Posterior vena cava (tissue), 2 donors: Measurements from ENCODE around the gene NKAIN2. TPM values are rescaled to one million over a fixed set of nuclear protein-coding genes. Genes with fewer than 3 reads are reported as not detected.
"Not testable (repeated sequence)": the region's sequence is repeated elsewhere in the genome, so short reads cannot be mapped to it uniquely, and the experiment has no call there.

Experiments used
- DNase-seq: peaks from one replicate; pipeline ENCODE4 v3.0.0-alpha.2; 2020; ENCODE audit warnings: low spot score
- intact Hi-C, 2 donors: fragments of 100-400 bp; cut with DNase I; formaldehyde crosslinking; loops; one replicate each; pipeline versions ENCODE4 v1.14.1 to v1.14.2; 2022 to 2023
- total RNA-seq, 2 donors: library from RNA; stranded (reverse); fragmentation: NEBNext Ultra II Directional; extraction: Animal tissue kit (Norgen Biotek cat#: 25700); gene quantifications; one replicate each; pipeline ENCODE4 v1.2.1, GENCODE V29; 2021
- donor health status: DM: yes; HTN: yes; CAD: no.
- donor health status: DM: yes; HTN: yes; CAD: no.

NKAIN2 gene
- total RNA-seq, 2 donors from 2014 or later, result 0.23 to 0.81 TPM

GRCh38 chr6:123931928-123932327 is 128.3 kb downstream of the NKAIN2 start:
- intact Hi-C loops, result no loop called here
- DNase-seq, result no peak

DNA sequence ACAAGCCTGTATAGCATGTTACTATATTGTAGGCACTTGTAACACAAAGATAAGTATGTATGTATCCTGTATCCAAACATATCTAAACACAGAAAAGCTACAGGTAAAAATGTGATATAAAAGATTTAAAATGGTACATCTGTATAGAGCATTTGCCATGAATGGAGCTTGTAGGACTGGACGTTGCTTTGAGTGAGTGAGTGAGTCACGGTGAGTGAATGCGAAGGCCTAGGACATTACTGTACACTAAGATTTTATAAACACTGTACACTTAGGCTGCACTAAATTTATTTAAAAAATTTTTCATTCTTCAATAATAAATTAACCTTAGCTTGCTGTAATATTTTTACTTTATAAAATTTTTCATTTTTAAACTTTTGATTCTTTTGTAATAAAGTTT is 136.9 kb downstream of the NKAIN2 start:
- no peak for DNase-seq
- intact Hi-C loops, result no loop called here

DNA sequence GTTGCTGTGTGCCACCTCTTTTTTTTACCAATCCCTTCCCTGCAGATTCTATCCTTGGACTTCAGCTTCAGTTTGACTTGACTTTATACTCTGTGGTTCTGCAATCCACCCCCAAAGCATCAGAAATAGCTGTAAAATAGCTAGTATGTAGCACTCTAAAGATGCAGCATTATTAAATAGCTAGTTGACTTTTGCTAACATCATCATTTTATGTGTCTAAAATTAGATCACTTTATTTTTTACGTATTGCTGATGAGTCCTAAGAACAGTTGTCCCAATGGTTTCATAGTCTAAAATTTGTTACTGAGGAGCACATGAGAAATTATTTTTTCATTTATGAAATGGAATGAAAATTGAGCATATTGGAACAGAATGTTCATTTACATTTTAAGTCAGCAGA is 138.2 kb downstream of the NKAIN2 start:
- no peak for DNase-seq
- intact Hi-C loops, result no loop called here

DNA sequence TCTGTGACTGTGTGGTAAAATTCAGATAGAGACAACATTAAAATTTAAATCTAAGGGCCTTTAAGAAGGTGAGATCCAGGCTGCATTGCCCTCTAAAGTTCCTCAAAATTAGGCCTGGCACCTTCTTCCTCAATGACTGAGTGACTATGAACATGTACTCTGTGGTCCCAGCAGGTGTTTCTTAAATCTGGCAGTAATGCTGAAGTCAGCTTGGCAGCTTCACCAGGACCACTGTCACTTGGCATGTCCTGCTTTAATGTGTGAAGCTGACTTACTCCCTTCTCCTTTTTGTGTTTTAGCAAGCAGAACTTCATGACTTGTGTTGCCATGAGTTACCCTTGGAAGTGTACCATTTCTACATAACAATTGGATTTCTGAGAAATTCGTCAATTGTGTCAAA is 141.7 kb downstream of the NKAIN2 start:
- no peak for DNase-seq
- intact Hi-C loops, result no loop called here

- intact Hi-C loops, result no loop called here
Observed at GRCh38 chr6:123953920-123954319, 150.3 kb downstream of the NKAIN2 start.

GRCh38 chr6:123956492-123957139 is 153.0 kb downstream of the NKAIN2 start:
- no peak for DNase-seq
- intact Hi-C loops, result no loop called here

More at GRCh38 chr6:123953920-123954319, 150.3 kb downstream of the NKAIN2 start:
- DNase-seq, result no peak

GRCh38 chr6:123962508-123962907 is 158.8 kb downstream of the NKAIN2 start:
- DNase-seq, result no peak
- intact Hi-C loops, result no loop called here

DNA sequence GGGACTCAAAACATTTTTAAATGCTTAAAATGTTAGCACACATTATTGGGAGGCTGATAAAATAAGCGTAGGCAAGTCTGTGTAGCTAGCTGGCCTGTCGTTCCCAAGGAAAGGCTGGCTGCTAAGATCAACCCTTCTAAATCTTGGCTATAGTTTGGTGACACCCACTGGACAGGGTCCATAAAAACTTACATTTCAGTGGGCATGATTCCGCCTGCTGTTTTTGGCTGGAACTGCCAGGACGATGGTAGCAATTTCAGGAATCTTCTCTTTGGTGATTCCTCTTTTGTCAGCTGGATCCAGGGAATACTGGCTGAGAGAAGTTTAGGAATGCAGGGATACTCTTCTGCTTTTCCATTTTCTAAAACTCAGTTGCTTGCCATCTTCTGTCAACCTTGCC is 162.2 kb downstream of the NKAIN2 start:
- no peak for DNase-seq
- intact Hi-C loops, result no loop called here

DNA sequence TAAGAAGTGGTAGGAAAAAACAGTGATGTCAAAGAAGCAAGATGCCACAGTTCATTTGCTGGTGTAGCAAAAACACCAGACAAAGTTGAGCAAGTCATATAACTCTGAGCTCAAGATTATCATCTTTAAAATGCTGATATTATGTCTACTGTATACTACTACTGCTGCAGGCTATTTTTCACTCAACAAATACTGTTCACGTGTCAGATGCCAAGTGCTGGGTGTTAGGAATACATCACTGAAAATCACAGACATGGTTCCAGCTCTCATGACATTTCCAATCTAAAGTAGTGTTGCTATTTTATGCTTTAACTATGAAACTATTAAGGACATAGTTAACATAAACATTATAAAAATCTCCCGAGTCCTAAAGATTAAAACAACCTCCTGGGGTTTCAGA is 163.0 kb downstream of the NKAIN2 start:
- no peak for DNase-seq
- intact Hi-C loops, result no loop called here

- no peak for DNase-seq
- intact Hi-C loops, result no loop called here
Observed at GRCh38 chr6:123967905-123968304, 164.2 kb downstream of the NKAIN2 start.

- no peak for DNase-seq
- intact Hi-C loops, result no loop called here
Observed at GRCh38 chr6:123972600-123973294, 169.1 kb downstream of the NKAIN2 start.

DNA sequence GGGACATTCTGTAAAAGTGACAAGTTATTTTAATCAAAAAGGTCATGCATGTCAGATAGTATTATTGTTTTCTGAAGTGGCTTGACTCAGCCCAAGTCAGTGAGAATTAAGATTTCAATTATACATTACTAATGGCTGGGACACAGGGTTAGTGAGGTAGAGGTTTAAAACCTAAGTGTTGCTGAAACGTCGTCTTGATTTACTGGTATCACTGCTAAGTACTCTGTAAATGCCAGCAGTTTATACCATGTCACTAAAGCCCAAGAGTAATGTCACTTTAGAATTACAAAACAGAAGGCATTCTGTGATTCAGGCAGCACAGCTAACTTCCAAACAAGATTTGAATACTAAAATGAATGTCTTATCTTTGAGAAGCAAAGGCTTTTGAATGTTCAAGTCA is 176.6 kb downstream of the NKAIN2 start:
- no peak for DNase-seq
- intact Hi-C loops, result no loop called here

- intact Hi-C loops, result no loop called here
- DNase-seq, result no peak
Observed at GRCh38 chr6:123986938-123987337, 183.3 kb downstream of the NKAIN2 start.

- not testable (repeated sequence) for DNase-seq
Observed at GRCh38 chr6:123989918-123990317, 186.3 kb downstream of the NKAIN2 start.

DNA sequence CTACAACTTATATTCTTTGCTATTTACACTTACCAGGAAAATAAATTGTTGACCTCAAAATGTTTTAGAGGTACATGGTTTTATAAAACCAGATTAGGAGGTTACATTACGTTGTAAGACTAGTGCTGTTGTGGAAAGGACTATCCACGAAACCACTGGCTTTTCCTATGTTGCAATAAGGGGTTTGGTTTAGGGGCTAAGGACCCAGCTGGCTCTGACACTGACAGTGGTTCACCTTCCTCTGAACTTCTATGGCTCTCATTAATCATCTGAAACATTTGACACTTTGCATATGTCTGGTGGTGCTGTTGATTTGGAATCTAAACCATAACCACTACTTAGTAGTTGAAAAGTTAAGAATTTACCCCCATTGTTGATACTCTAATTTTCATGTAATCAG is 186.7 kb downstream of the NKAIN2 start:
- intact Hi-C loops, result no loop called here
- DNase-seq, result no peak

More at GRCh38 chr6:123989918-123990317, 186.3 kb downstream of the NKAIN2 start:
- intact Hi-C loops, result not testable (repeated sequence)

- intact Hi-C loops, result no loop called here
- DNase-seq, result no peak
Observed at GRCh38 chr6:123994168-123994567, 190.5 kb downstream of the NKAIN2 start.

GRCh38 chr6:123994891-123995635 is 191.4 kb downstream of the NKAIN2 start:
- DNase-seq, result no peak
- intact Hi-C loops, result no loop called here

DNA sequence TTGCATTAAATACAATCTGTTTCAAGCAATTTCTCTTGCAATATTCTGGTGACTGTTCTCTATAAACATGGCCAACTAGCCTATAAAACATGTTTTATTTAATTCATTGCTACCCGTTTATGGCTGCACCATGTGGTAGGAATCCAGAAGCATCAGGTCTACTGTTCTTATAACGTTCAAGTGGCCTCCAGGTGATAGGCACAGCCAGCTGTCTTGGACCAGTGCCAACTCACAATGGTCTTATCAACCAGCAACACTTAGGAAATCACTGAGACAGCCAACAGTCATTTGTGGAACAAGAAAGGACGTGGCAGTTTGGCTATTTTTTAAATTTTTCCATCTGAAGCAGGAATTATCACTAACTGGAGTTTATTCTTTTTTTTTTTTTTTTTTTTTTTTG is 193.6 kb downstream of the NKAIN2 start:
- intact Hi-C loops, result no loop called here
- DNase-seq, result no peak

GRCh38 chr6:124002377-124003081 is 198.9 kb downstream of the NKAIN2 start:
- no peak for DNase-seq
- intact Hi-C loops, result no loop called here

DNA sequence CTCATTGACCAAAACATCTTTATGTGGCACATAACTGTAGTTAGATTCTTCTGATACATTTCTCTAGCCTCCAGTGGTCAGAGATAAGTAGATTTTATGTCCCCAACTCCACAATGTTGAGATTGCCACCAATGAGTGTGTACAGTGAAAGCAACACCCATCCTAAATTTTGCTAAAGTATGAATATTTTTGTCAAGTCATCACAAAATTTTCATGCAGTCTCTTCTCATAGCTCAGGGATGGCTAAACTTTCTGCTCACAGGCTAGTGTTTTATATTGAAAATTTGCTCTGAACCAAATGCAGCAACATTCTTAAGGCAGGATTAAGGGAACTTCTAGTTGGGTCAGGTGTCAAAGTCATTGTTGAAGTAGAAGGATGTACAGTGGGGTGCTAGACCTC is 203.6 kb downstream of the NKAIN2 start:
- intact Hi-C loops, result no loop called here
- DNase-seq, result no peak
